GM19395 (cell line): Measurements from ENCODE around the gene CCDC50.

Source experiments
- ATAC-seq: cut with Tn5 transposase; IDR thresholded peaks from one replicate; pipeline ENCODE4 v1.9.1; 2021; ENCODE audit warnings: mild to moderate bottlenecking, moderate library complexity; ENCODE audit not compliant: unreplicated experiment

The CCDC50 gene, protein sequence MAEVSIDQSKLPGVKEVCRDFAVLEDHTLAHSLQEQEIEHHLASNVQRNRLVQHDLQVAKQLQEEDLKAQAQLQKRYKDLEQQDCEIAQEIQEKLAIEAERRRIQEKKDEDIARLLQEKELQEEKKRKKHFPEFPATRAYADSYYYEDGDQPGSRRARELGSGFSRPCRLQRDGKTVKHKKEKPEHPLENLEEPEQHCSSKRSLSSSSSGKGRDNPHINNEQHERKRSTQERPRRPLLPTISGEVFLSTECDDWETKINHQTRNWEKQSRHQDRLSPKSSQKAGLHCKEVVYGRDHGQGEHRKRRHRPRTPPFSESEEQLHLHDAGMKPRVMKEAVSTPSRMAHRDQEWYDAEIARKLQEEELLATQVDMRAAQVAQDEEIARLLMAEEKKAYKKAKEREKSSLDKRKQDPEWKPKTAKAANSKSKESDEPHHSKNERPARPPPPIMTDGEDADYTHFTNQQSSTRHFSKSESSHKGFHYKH

DNA sequence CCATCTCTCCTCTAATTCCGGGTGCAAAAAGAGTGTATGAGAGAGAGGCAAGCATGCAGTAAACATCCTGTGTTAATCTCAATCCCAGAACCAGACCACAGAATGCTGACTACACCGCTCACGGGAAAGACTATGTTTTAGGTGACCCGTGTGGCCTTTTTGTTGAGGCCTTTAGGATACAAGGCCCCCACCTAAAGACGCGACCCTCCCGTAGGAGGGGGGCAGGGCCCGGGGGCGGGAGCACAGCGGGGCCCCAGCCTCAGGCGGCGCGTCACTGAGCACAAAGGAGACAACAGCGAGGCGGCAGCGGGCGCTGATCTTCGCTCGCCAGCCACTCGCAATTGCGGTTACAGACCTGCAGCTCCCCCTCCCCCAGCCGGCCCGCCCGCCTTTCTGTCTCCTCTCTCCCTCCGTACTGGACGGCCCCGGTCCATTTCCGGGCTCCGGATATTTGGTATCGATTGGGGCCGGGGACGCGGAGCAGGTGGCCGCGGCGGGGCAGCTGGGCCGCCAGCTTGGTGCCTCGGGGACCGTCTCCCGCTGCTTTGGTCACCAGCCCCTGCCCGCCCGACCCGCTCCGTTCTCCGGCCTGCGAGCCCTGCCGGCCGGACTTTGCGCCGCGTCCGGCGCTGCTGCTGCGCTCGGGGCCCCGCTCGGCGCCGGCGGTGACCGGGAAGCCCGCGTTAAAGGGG, at the start of gene CCDC50:
Gene CCDC50 (plus strand): TSS at position 433 of the 692 bp plus-strand sequence. CDS start 281 bp downstream, outside the sequence.
- ATAC-seq: peak; percentile 78

GRCh38 chr3:191280111-191280510, 49.1 kb upstream of the CCDC50 start:
- ATAC-seq: no peak

GRCh38 chr3:191280882-191281281, 48.3 kb upstream of the CCDC50 start:
- no peak for ATAC-seq

GRCh38 chr3:191282251-191283185, 46.7 kb upstream of the CCDC50 start:
- no peak for ATAC-seq

DNA sequence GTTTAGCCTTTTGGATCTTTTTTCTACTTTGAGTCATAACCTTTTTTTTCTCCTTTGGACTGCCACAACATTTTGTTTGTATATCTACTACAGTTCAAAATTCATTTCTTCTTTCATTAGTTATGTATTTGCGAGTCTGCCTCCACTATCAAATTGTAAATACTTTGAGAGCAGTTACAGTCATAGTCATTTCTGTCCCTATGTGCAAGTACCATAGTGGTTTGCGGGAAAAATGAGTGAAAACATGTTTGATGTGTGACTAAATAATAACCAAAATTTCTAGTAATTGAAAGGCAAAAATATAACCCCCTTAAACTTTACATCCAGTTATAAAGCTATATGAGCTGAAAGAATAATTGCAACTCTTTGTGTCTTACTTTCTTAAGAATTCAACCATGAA, 45.8 kb upstream of the CCDC50 start:
- no peak for ATAC-seq

GRCh38 chr3:191290311-191291025, 38.7 kb upstream of the CCDC50 start:
- ATAC-seq: peak; percentile 83

GRCh38 chr3:191292243-191293015, 36.8 kb upstream of the CCDC50 start:
- ATAC-seq: no peak

DNA sequence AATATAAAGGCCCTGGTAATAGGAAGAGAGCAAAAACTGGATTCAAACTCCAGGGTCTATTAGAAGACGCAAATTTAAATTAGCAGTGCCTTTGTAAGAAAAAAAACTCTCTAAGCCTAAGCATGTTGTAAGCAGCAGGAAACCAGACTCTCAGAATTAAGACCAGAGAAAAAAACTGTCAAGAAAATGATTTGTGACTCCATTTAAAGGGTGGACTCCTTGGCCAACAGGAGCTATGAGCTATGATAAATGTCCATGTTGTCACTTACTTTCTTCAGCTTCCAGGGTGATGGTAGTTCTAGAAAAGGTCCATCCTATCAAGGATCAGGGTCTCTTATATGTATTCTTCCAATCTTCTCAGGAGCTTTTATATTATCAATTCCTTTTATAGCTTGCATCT, 34.9 kb upstream of the CCDC50 start:
- ATAC-seq: no peak

- peak; percentile 86 for ATAC-seq
Observed at GRCh38 chr3:191296041-191296541, 33.1 kb upstream of the CCDC50 start.

DNA sequence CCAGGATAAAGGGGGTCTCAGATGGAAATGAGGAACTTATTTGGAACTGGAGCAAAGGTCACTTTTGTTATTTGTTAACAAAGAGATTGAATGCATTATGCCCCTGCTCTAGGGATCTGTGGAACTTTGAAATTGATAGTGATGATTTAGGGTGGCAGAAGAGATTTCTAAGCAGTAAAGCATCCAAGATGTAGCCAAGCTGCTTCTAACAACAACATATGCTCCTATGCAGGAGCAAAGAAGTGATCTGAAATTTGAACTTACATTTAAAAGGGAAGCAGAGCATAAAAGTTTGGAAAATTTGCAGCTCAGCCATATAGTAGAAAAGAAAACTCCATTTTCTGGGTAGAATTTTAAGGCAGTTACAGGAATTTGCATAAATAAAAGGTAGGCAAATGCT, 30.3 kb upstream of the CCDC50 start:
- no peak for ATAC-seq

- peak; percentile 34 for ATAC-seq
Observed at GRCh38 chr3:191300422-191300821, 28.8 kb upstream of the CCDC50 start.

- ATAC-seq: peak; percentile 78
Observed at GRCh38 chr3:191301017-191301416, 28.2 kb upstream of the CCDC50 start.

GRCh38 chr3:191301782-191302411, 27.3 kb upstream of the CCDC50 start:
- no peak for ATAC-seq

- ATAC-seq: no peak
Observed at GRCh38 chr3:191302451-191302850, 26.7 kb upstream of the CCDC50 start.

DNA sequence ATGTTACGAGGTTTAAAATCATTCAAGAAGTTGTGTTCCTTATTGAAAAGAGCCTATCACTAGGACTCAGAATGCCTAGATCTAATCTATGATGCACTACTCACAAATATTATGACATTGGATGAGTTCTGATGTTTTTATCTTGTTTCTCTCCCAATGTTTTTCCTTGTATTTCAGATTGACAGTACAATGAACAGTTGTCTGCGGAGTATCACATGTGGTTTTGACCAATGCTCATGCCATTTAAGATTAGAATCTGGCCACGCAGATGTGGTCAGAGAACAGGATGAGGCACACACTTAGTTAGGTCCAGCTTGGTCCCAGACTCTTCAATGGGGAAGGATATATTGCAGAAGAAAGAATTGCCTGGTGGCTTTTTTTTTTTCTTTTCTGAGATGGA, 25.6 kb upstream of the CCDC50 start:
- no peak for ATAC-seq

DNA sequence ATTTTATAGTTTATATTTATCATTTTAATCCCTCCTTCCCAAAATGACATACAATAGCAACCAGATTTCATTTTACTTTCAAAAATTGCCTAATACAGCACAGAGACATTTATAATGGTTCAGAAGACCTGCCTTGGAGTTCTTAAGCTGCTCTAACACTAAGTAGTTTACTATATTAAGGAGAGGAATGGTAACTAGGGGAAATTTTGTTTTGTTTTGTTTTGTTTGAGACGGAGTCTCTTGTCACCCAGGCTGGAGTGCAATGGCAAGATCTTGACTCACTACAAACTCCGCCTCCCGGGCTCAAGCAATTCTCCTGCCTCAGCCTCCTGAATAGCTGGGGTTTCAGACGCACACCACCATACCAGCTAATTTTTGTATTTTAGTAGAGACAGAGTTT, 22.8 kb upstream of the CCDC50 start:
- ATAC-seq: no peak

DNA sequence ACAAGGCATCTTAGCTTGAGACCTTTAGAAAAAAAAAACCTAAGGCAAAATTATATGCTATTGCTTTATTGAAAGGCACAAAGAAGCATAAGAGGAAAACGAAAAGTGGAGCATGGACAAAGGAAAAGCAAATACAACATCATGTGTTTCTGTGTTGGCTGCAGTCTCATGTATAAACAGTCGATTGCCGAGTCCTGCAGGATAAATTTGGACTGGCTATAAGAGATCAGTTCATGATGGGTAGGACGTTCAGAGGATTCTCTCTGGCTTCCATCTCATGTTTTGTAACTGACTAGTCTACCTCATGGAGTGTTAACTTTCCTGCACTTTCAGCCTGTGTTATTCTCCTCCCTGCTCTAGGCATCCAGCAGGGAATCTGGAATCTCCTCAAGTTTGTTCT, 21.9 kb upstream of the CCDC50 start:
- no peak for ATAC-seq

DNA sequence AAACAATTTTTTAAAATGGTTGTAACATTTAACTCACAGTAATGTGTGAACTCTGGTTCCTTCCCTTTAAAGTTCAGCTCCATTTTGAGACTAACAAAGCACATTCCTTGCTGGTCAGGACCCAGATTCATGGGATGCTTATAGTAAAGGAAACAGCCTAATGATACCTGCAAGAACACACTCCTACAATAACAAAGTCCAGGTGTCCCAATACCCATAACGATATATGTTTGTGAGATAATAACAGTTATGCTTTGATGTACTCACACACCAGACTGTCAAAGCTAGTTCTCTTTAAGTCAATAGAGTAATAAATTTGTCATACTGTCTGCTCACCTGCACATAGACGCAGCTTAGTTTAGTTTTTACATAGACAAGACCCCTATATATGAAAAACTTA, 15.9 kb upstream of the CCDC50 start:
- ATAC-seq: no peak
